Heart left ventricle (tissue), 16 donors: Measurements from ENCODE around the gene SCAMP1. TPM values are rescaled to one million over a fixed set of nuclear protein-coding genes. Genes with fewer than 3 reads are reported as not detected.
"Not testable (repeated sequence)": the region's sequence is repeated elsewhere in the genome, so short reads cannot be mapped to it uniquely, and the experiment has no call there.

Experiments used
- ATAC-seq, 4 donors: fragments of 200-7000 bp; cut with Tn5 transposase; one replicate each; pipeline ENCODE4 v1.9.1; 2020 to 2022; ENCODE audit warnings: moderate library complexity in 4 of 4, mild to moderate bottlenecking in 3 of 4, moderate number of reproducible peaks in 1 of 4
- DNase-seq, 5 donors: peaks; one replicate each; pipeline ENCODE4 v3.0.0-alpha.2; 2020
- H3K27ac ChIP-seq, 12 donors: fragments of 200-600 bp; sonication (generic) in 4 of 12; one replicate each; pipeline versions ENCODE4 v1.5.0 to v1.8.0; 2016 to 2022; ENCODE audit warnings: mild to moderate bottlenecking in 2 of 12
- H3K27me3 ChIP-seq, 9 donors: fragments of 200-600 bp; sonication (generic) in 2 of 9; one replicate each; pipeline versions ENCODE4 v1.5.1 to v1.8.0; 2016 to 2022; ENCODE audit warnings: mild to moderate bottlenecking in 3 of 9
- H3K36me3 ChIP-seq, 9 donors: fragments of 200-600 bp; sonication (generic) in 2 of 9; one replicate each; pipeline versions ENCODE4 v1.5.0 to v1.8.0; 2018 to 2022; ENCODE audit warnings: mild to moderate bottlenecking in 2 of 9
- H3K4me1 ChIP-seq, 12 donors: fragments of 200-600 bp; sonication (generic) in 4 of 12; one replicate each; pipeline versions ENCODE4 v1.5.0 to v1.8.0; 2016 to 2022; ENCODE audit warnings: mild to moderate bottlenecking in 3 of 12
- H3K4me3 ChIP-seq, 12 donors: fragments of 200-600 bp; sonication (generic) in 4 of 12; one replicate each; pipeline versions ENCODE4 v1.5.0 to v1.8.0; 2017 to 2022; ENCODE audit warnings: mild to moderate bottlenecking in 9 of 12, moderate library complexity in 4 of 12
- H3K9me3 ChIP-seq, 12 donors: fragments of 200-600 bp; sonication (generic) in 4 of 12; one replicate each; pipeline versions ENCODE4 v1.5.0 to v1.8.0; 2016 to 2022; ENCODE audit warnings: mild to moderate bottlenecking in 1 of 12
- CTCF ChIP-seq, 12 donors: fragments of 200-600 bp; sonication (generic) in 4 of 12; IDR thresholded peaks; one replicate each; pipeline versions ENCODE4 v1.5.0 to v1.8.0; 2018 to 2022; ENCODE audit warnings: antibody characterized with exemption in 12 of 12, mild to moderate bottlenecking in 5 of 12
- POLR2A ChIP-seq, 2 donors: fragments of 450-650 bp; IDR thresholded peaks; one replicate each; pipeline ENCODE4 v1.6.1; 2017; ENCODE audit warnings: antibody characterized with exemption in 2 of 2, mild to moderate bottlenecking in 2 of 2, moderate library complexity in 2 of 2
- WGBS, 4 donors: extraction: QIAGEN DNeasy Blood & Tissue Kit in 2 of 4; methylation state at CpG; one replicate each; pipeline versions ENCODE4 v1.1.5 to v1.1.7; 2013 to 2018; 5-methylcytosine and 5-hydroxymethylcytosine counted together
- intact Hi-C, 10 donors: fragments of 100-400 bp; cut with DNase I; formaldehyde crosslinking; loops; one replicate each; pipeline versions ENCODE4 v1.11.1 to v1.14.2; 2022
- polyA plus RNA-seq, 2 donors: library from polyadenylated mRNA; stranded (reverse); fragments of 200-250 nt; gene quantifications; one replicate each; pipeline ENCODE4 v1.2.3, GENCODE V29; 2013
- total RNA-seq, 9 donors: library from RNA; depleted of rRNA in 2 of 9; stranded (reverse); fragments of >200 nt in 2 of 9; fragmentation: NEBNext Ultra II Directional in 3 of 9; extraction: Animal tissue kit (Norgen Biotek cat#: 25700) in 3 of 9; gene quantifications; one replicate each; pipeline versions ENCODE4 v1.1.0 to v1.2.4, GENCODE V29; 2016 to 2023
- donor health status: ischemic (EF 13 %, LVEDD 7.1; RV severe dilation, severe dysfunction).
- donor health status: healthy with polysubstance abuse.
- donor health status: DM: no; HTN: yes; CAD: no.
- donor health status: DM: no; HTN: no; CAD: no.
- donor health status: ischemic (EF 25% LVEDD 6.9; RV normal size, moderate dysfunction).
- donor health status: ischemic (EF 25% LVEDD 5.7; RV mildly dilated, moderate dysfunction).
- donor health status: healthy.
- donor health status: DM: yes; HTN: yes; CAD: no.
- donor health status: ischemic (EF 35%, LVEDD 5.7; RV mildly dilated, moderate dysfunction).
- donor health status: nonischemic (EF 11% LVEDD 7.7; RV severe dilation, severe dysfunction).
- donor health status: DM: yes; HTN: yes; CAD: no.
- donor health status: PGD.
- donor health status: ischemic (EF 29% LVEDD 5.4; RV normal size, mild dysfunction).
- donor health status: nonischemic (EF 23%, LVEDD 6.1; RV moderate dilation, normal function).

Gene SCAMP1
- total and polyA plus RNA-seq, 11 donors: 6.9 to 40.6 (median 33.7) TPM

DNA sequence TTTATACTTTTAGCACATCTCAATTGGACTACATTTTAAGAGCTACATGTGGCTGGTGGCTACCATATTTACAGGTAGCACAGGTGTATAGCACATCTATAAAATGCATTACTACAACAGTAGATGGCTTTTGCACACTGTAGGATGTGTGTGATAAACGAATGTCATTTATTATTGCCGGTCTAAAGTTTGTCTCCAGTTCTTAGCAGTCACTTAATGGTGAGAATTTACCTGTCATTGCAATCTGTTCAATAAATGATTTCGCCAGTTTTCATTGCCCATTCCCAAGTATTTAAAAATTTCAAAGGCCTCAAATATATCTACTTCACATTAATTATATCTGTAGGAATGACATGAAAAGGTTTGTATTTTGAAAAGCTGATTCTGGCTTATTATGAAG is 15.9 kb downstream of the SCAMP1 start:
- DNase-seq: no peak

GRCh38 chr5:78377056-78377717 is 16.8 kb downstream of the SCAMP1 start:
- peak overlapping the region in 7 of 12 donors; percentile 8 to 49 (median 32) for H3K27ac ChIP-seq

More for the DNA sequence above, 15.9 kb downstream of the SCAMP1 start:
- Histone ChIP-seq H3K4me1 (peaks cover 4 to 30% (median 19%) of the 10 kb centered on the region in 12 donors), H3K27me3 (no peaks in the 10 kb centered on the region), H3K4me3 (no peak overlapping the region), H3K36me3 (no peaks in the 10 kb centered on the region), H3K27ac (no peak overlapping the region), H3K9me3 (no peaks in the 10 kb centered on the region)
- WGBS, 4 donors: 91 to 96% (median 94%) methylated on average over 3 of the region's 3 CpGs
- intact Hi-C loops: loop anchor here in 1 of 10 donors (5.0 kb wide), 1 partner anchor 84 kb away; the partner anchor contains the start of gene AP3B1
- TF ChIP-seq POLR2A (IDR thresholded peaks at IDR 0.05): no peak
- no peak for TF ChIP-seq CTCF (IDR thresholded peaks at IDR 0.05)
- ATAC-seq: no peak

DNA sequence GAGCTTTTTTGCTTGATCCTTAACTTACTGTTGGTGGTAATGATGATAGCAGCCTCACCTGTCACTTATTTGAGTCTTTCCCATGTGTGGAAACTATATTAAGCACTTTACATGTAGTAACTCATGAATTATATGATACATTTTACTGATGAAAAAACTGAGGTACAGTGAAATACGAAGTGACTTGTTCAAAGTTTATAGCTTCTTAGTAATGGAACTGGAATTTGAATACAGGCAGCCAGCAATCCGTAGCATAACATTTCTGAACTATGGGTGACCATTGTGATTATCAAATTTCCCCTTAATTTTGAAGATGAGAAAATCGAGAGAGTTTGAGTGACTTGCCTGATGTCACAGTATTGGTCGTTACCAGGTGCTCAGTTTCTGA is 17.3 kb downstream of the SCAMP1 start:
- 72 to 82% (median 77%) methylated on average over 4 of the region's 4 CpGs for WGBS, 4 donors
- Histone ChIP-seq H3K4me3 (no peak overlapping the region), H3K36me3 (no peaks in the 10 kb centered on the region), H3K27ac (peak overlapping the region in 4 of 12 donors; percentile 8 to 49 (median 30)), H3K27me3 (no peaks in the 10 kb centered on the region), H3K4me1 (peaks cover 3 to 30% (median 19%) of the 10 kb centered on the region in 12 donors), H3K9me3 (no peaks in the 10 kb centered on the region)
- TF ChIP-seq POLR2A (IDR thresholded peaks at IDR 0.05) (no peak), CTCF (IDR thresholded peaks at IDR 0.05) (no peak)
- DNase-seq (no peak), ATAC-seq (peak in 1 of 4 donors; percentile 15)
- intact Hi-C loops: loop anchor here in 1 of 10 donors (5.0 kb wide), 1 partner anchor 85 kb away; the partner anchor contains the start of gene AP3B1

More at GRCh38 chr5:78377056-78377717, 16.8 kb downstream of the SCAMP1 start:
- peaks cover 3 to 30% (median 19%) of the 10 kb centered on the region in 12 donors for H3K4me1 ChIP-seq
- H3K9me3 ChIP-seq: no peaks in the 10 kb centered on the region
- H3K36me3 ChIP-seq: no peaks in the 10 kb centered on the region
- DNase-seq: peak in 2 of 5 donors; percentile 29 to 30
- intact Hi-C loops: loop anchor here in 1 of 10 donors (5.0 kb wide), 1 partner anchor 85 kb away; the partner anchor contains the start of gene AP3B1
- peak; percentile 37 to 87 (median 66) for ATAC-seq
- WGBS, 4 donors: 9 to 18% (median 12%) methylated on average over 3 of the region's 3 CpGs
- TF ChIP-seq CTCF (IDR thresholded peaks at IDR 0.05) (no peak), POLR2A (IDR thresholded peaks at IDR 0.05) (no peak)
- no peaks in the 10 kb centered on the region for H3K27me3 ChIP-seq
- no peak overlapping the region for H3K4me3 ChIP-seq

- Histone ChIP-seq H3K36me3 (peaks cover 0 to 7% (median 0%) of the 10 kb centered on the region in 9 donors), H3K4me1 (peaks cover 0 to 9% (median 0%) of the 10 kb centered on the region in 12 donors), H3K27me3 (no peaks in the 10 kb centered on the region), H3K27ac (peak overlapping the region in 4 of 12 donors; percentile 4 to 55 (median 42)), H3K9me3 (peaks cover 0 to 44% (median 12%) of the 10 kb centered on the region in 12 donors), H3K4me3 (peak overlapping the region in 3 of 12 donors; percentile 1 to 12 (median 3))
- ATAC-seq (peak in 3 of 4 donors; percentile 59 to 68 (median 62)), DNase-seq (peak in 3 of 5 donors; percentile 15 to 38 (median 33))
- intact Hi-C loops: no loop called here
- no peak for TF ChIP-seq CTCF (IDR thresholded peaks at IDR 0.05)
- TF ChIP-seq POLR2A (IDR thresholded peaks at IDR 0.05): no peak
- WGBS, 4 donors: 63 to 77% (median 69%) methylated on average over 11 of the region's 11 CpGs
Measured at GRCh38 chr5:78387468-78388153, 27.2 kb downstream of the SCAMP1 start.

DNA sequence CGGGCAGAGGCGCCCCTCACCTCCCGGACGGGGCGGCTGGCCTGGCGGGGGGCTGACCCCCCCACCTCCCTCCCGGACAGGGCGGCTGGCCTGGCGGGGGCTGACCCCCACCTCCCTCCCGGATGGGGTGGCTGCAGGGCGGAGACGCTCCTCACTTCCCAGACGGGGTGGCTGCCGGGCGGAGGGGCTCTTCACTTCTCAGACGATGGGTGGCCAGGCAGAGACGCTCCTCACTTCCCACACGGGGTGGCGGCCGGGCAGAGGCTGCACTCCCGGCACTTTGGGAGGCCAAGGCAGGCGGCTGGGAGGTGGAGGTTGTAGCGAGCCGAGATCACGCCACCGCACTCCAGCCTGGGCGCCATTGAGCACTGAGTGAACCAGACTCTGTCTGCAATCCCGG is 30.9 kb downstream of the SCAMP1 start:
- H3K27ac ChIP-seq, H3K4me3 ChIP-seq, DNase-seq, H3K27me3 ChIP-seq, H3K36me3 ChIP-seq, intact Hi-C loops, ATAC-seq, H3K4me1 ChIP-seq: not testable (repeated sequence)
- H3K9me3 ChIP-seq: peaks cover 0 to 12% (median 5%) of the 10 kb centered on the region in 12 donors
- WGBS, 4 donors: 80 to 98% (median 98%) methylated on average over 1 to 23 of the region's 28 CpGs
